Left hindlimb (tissue), 1 donor: ENCODE results near the gene CAPZB.
A peak's percentile ranks its signal among the peaks of the same experiment; 100 is the strongest.
"Not testable (repeated sequence)": the region's sequence is repeated elsewhere in the genome, so short reads cannot be mapped to it uniquely, and the experiment has no call there.

Source experiments
- DNase-seq: peaks from one replicate; pipeline ENCODE4 v3.0.0-alpha.2; 2018

Gene CAPZB

DNA sequence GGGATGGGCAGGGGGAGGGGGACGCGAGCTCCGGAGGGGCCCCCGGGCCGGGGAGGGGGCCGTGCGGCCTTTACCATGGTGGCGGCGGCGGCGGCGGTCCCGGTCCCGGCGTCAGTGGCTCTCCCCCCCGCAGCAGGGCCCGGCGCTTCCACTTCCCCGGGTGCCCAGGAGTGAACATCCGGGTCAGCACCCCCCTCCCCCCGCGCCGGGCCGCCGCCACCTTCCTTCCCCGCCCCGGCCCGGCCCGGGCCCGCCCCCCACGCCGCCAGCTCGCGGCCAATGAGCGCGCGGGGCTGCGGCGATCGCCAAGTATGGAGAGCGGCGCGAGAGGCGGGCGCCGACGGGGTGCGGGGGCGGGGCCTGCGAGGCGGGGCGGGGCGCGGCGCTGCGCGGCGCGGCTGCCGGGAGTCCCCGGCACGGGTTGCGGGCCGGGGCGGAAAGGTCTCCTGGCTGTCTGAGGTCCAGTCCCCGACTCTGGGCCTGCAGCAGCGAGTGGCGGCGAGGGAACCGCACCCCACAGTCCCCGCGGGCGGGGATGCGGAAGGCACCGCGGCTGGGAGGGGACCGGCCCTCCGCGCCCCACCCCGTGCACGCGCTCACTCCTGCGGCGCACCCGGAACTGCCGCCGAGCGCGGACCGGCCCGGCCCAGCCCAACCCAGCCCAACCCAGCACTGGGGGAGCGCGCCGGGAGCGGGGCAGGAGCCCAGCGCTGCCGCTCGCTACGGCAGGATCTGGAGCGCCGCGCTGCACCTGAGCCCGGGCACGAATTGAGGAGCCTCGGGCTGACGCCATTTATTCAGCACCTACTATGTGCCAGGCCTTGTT is at the start of gene CAPZB:
Gene CAPZB, minus strand, starts transcription at position 178 of the 826 bp plus-strand sequence. Its CDS starts 101 bp downstream, at position 77.
- DNase-seq = peak; percentile 95

DNA sequence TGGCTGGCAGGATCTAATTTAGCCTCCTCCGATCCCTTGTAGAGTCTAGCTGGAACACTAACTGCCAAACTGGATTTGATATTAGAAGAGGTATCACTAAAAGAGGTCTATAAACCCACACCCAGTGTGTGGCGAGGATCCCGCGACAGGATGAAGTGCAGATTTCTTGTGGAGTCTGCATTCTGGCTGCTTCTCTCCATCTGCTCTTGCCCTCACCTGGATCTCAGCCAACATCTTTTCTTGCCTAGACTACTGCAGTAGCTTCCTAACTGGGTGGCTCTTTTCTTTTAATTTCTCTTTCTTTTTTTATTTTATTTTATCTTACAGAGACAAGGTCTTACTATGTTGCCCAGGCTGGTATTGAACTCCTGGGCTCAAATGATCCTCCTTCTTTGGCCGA is 48.9 kb upstream of the CAPZB start:
- DNase-seq = no peak

DNA sequence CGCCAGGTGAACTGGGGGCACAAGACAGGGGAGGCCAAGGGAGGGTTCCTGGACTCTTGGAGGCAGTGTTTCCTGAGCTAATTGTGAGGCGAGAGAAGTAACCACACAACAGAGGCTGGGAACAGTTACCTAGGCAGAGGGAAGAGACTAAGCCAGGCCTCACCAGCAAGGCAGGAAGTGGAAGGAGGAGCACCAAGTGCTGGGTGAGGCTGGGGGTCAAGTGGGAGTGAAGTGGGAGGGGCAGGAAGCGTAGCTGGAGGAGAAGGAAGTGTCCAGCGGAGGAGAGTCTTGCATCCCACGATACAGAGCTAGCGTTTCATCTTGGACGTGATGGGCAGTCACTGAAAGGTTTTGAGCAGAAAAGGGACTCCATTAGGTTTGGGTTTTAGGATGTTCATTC is 48.3 kb upstream of the CAPZB start:
- no peak for DNase-seq

GRCh38 chr1:19532519-19532918 is 47.2 kb upstream of the CAPZB start:
- DNase-seq = no peak

DNA sequence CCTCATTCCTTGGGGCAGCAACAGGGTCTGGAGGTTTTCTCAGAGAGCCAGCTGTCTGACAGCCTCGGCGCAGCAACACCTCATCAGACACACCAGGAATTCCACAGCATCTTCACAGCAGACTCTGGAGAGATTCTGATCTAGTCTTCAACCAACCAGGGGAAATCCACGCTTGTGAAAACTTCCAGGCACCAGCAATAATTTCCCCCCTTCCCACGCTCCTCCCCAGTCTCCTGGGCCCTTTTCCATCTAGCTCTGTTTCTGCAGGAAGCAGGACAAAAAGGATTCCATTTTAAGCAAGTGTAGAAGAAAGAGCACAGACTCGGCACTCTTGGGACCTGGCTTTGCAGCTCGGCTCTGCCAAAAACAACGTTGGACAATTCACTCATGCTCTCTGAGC is 44.3 kb upstream of the CAPZB start:
- peak; percentile 54 for DNase-seq

GRCh38 chr1:19528438-19528837 is 43.1 kb upstream of the CAPZB start:
- DNase-seq = no peak

DNA sequence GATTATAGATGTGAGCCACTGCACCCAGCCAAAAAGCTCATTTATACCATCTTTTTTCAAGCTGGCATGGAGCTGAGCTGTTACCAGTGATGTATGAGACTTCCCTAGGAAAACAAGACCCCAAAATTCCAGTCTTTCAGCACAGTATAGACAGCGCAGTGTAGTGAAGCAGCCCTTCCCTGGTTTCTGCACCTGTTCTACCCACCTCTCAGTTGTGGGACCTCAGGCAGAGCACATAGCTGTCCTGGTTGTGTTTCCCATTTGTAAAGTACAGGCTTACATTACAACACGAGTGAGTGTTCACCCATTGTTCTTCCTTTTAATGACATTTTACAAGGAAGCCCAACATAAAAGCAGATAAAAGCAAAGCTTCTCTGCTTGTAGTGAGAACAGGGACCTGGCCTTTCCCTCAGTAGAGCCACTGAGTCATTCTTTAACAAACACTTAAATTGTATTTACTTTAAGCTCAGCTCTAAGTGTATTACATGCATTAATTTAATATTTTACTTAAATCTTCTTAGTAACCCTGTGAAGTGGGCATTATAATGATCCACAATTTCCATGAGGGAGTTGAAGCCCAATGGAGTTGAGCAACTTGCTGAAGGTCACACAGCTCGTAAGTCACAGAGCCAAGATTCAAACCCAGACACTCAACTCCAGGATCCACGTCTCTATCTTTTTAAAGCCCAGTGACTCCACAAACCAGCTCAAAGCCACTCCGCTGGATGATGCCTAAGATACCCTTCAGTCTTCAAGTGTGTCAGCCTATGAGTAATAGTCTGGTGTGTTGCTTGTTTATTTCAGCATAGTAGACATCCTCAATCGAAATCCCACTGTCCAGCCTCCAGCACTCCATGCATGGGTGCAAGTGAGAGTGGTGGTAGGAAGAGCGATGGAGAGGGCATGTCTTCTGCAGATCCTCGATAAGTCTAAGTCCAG is 40.5 kb upstream of the CAPZB start:
- DNase-seq = no peak

DNA sequence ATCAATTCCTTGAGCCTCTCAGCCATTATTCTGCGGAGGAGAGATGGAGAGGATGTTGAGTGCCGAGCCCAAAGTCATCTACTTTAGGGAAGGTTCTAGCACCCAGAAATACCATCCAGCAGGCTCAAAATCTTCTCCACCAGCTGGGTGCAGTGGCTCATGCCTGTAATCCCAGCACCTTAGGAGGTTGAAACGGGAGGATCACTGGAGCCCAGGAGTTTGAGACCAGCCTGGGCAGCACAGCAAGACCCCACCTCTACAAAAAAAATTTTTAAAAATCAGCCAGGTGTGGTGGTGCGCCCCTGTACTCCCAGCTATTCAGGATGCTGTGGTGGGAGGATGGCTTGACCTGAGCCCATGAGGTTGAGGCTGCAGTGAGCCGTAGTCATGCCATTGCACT is 39.5 kb upstream of the CAPZB start:
- no peak for DNase-seq

DNA sequence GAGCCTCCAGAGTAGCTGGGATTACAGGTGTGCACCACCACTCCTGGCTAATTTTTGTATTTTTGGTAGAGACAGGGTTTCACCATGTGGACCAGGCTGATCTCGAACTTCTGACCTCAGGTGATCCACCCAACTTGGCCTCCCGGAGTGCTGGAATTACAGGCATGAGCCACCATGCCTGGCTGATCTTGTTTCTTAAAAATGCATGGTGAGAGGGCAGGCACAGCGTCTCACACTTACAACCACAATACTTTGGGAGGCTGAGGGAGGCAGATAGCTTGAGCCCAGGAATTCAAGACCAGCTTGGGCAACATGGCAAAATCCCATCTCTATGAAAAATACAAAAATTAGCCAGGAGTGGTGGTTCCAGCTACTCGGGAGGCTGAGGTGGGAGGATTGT is 37.2 kb upstream of the CAPZB start:
- not testable (repeated sequence) for DNase-seq

DNA sequence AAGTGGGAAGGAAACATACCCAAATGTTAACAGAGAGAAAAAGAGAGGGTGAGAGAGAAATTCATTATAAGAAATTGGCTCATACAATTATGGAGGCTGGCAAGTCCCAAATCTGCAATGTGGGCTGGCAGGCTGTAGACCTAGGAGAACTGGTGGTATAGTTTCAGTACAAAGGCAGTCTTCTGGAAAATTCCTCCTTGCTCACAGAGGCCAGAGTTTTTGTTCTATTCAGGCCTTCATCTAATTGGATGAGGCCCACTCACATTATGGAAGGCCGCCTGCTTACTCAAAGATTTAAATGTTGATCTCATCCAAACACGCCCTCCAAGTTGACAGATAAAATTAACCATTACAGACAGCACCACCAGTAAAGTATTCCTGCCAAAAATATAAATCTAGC is 36.1 kb upstream of the CAPZB start:
- DNase-seq = no peak

DNA sequence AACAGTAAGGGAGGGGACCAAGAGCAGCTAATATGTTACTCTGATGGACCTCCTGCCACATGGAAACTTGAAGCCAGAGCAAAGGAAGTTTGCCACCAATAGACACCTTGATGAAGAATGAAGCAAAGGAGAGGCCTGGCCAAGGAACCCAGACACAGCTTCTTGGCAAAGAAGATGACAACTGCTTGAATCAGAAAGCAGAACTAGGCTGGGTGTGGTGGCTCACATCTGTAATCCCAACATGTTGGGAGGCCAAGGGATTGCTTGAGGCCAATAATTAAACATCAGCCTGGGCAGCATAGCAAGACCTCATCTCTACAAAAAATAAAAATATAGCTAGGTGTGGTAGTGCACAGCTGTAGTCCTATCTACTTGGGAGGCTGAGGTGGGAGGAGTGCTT is 31.7 kb upstream of the CAPZB start:
- DNase-seq = no peak

DNA sequence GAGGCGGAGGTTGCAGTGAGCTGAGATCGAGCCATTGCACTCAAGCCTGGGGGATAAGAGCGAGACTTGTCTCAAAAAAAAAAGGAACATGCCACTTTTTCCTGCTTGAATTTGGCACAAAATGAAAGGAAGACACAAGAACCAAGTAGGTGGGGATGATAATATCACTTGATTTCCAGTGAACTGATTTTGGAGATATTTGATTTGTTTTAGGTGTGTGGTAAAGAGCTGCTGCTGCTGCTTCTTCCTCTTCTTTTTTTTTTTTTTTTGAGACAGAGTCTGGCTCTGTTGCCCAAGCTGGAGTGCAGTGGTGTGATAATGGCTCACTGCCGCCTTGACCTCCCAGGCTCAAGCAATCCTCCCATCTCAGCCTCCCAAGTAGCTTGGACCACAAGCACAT is 29.9 kb upstream of the CAPZB start:
- no peak for DNase-seq

DNA sequence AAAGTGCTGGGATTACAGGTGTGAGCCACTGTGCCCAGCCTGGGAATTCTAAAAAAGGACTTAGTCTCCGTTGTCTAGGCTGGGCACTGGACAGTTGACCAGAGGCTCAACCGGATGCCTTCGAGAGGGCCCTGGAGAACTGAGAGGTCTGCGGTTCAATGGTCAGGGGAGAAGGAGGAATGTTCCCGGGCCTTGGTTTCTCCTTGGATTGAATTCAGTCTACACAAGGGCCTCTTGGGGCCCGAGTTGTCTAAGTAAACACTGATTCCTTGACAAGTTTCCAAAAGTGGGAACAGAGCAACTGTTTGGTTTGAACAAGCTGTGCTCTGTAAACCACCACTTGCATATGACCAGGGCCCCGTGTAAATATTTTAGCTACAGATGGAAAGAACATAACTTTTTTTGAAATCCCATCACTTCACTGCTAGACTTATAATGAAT is 29.1 kb upstream of the CAPZB start:
- DNase-seq = peak; percentile 47

DNA sequence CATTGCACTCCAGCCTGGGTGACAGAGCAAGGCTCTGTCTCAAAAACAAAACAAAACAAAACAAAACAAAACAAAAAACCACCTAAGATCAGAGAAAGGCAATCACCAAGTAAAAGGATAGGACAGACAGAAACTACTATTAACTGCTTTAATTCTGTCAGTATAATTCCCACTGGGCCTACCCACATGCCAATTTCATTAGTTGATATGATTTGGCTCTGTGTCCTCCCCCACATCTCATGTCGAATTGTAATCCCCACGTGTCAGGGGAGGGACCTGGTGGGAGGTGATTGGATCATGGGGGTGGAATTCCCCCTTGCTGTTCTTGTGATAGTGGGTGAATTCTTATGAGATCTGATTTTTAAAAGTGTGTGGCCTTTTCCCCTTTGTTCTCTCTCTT is 27.2 kb upstream of the CAPZB start:
- DNase-seq = no peak

DNA sequence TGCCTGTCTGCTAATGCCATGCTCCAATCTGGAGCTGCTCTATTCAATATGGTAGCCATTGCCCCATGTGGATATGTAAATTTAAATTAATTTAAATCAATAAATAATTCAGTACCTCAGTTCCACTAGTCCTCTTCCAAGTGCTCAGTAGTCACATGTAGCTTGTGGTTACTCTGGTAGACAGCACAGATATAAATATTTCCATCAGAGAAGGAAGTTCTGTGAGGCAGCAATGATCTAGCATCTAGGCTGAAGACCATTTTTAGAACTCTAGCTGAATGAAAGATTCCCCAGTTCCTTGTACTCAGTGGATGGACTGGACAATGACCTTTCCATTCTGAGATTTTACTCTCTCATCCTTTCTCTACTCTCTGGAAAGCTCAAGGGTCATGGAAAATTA is 25.8 kb upstream of the CAPZB start:
- DNase-seq = no peak

DNA sequence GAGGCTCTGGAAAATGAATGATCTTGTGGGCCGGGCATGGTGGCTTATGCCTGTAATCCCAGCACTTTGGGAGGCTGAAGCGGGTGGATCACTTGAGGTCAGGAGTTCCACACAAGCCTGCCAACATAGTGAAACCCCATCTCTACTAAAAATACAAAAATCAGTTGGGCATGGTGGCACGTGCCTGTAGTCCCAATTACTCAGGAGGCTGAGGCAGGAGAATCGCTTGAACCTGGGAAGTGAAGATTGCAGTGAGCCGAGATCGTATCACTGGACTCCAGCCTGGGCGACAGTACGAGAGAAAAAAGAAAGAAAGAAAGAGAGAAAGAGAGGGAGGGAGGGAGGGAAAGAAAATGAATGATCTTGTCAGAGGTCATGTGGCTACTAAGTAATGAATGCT is 24.3 kb upstream of the CAPZB start:
- DNase-seq = not testable (repeated sequence)

DNA sequence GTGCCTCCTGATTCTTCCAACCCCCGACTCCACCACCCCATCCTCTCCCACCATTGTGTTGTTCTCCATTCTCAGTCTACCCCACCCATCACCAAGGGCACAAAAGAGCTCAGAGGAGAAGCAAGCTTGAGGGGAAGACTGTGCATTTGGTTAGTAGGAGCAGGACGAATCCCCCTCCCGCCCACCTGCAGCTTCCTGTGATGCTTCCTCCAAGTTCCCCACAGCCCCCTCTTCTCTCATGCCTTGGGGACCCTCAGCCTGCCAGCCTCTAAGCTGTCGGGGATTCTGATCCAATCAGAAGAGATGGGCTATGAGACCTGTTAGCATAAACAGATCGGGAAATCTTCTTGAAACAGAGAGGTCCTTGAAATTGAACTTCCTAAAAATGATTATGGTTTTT is 22.2 kb upstream of the CAPZB start:
- DNase-seq = no peak

DNA sequence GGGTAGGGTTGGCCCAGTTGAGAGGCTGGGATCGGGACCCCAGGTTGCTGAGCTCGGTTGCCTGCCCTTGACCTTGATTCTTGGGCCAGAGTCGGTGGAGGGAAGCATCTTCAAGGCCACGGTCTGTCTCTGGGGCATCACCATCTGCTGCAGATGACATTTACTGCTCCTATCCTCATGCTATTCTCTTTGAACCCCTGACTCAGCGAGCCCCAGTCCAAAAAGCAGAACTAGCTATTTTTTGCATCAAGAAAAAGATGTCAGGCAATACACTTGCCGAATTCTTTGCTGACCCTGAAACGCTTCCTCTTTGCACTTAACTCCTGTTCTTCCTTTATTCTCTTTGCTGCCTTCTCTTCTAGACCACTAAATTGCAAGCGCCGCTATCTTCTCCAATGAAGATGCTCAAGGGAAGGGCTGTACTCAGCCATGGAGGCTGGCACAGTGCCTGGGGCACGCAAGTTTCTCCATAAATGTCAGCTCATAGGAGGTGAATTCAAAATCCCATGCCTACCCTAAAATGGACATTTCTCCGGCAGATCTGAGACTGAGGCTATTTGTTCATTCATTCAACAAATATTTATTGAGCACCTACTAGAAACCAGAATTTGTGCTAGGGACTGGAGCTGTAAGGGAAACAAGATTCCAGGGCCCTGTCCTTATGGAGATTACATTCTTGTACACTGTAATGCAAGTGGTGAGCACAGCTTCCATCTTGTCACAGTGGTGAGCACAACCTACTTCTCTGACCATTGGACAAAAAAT is 20.5 kb upstream of the CAPZB start:
- DNase-seq = peak; percentile 40

- DNase-seq = no peak
Measured at GRCh38 chr1:19504796-19505692, 19.7 kb upstream of the CAPZB start.

DNA sequence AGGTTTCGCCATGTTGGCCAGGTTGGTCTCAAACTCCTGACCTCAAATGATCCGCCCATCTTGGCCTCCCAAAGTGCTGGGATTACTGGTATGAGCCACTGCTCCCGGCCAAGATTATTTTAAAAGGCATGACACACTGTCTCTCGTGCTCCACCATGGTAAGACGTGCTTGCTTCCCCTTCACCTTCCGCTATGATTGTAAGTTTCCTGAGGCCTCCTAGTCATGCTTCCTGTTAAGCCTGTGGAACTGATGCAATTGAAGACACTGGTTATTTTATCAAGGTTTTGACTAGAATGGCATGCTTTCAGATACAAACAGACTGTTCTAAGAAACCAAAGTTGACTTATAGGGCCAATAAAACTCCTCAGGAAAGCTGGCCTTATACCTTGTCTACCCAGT is 16.9 kb upstream of the CAPZB start:
- DNase-seq = not testable (repeated sequence)

GRCh38 chr1:19499887-19500286 is 14.5 kb upstream of the CAPZB start:
- DNase-seq = not testable (repeated sequence)

- not testable (repeated sequence) for DNase-seq
Measured at GRCh38 chr1:19497443-19497842, 12.1 kb upstream of the CAPZB start.
